ENCODE results near the gene TTC7B. TPM values are rescaled to one million over a fixed set of nuclear protein-coding genes. Genes with fewer than 3 reads are reported as not detected.

The TTC7B gene
- total and polyA plus RNA-seq, 2 of the 8 experiments (the other 6 are each of a cell fraction or from before 2014, with no cell fraction given): 23.7 to 34.0 TPM

- ChIA-PET POLR2A (ENCODE audit: partially characterized antibody) (interaction anchor here (1.0 kb wide), 1 partner anchor 13 kb away, joined by 3 read pairs; no protein-coding TSS in a partner anchor), CTCF (ENCODE audit: partially characterized antibody) (interaction anchor here (0.9 to 1.6 kb wide), 8 partner anchors 18 to 121 kb away, joined by 3 to 7 read pairs (median 3); no protein-coding TSS in a partner anchor)
- Histone ChIP-seq H3K79me1 (ENCODE audit: low read depth, low read length) (no peaks in the 10 kb centered on the region), H3K4me3 (ENCODE audit: extremely low read depth in 1 of 4, insufficient read depth in 2 of 4, low read depth in 3 of 4, low read length in 4 of 4) (no peak overlapping the region), H3K23ac (ENCODE audit: insufficient read length) (no peak overlapping the region), H3K36me3 (ENCODE audit: control insufficient read depth in 2 of 4, insufficient read depth in 4 of 4, low read length in 3 of 4) (no peaks in the 10 kb centered on the region), H4K91ac (replicated peaks; ENCODE audit: insufficient read length, low read length) (peak overlapping the region; percentile 32), H3K27ac (ENCODE audit: low read depth, low read length) (no peak overlapping the region), H3K4ac (replicated peaks; ENCODE audit: insufficient read length, low read depth, low read length) (no peak overlapping the region), H2AFZ (ENCODE audit: low read length) (no peak overlapping the region), H3K56ac (replicated peaks; ENCODE audit: insufficient read length, low read depth, low read length) (no peak overlapping the region), H2BK5ac (ENCODE audit: low read depth, low read length) (no peak overlapping the region), H3K9me3 (ENCODE audit: insufficient read depth in 2 of 2, low read depth in 1 of 2, low read length in 1 of 2) (no peaks in the 10 kb centered on the region), H2BK15ac (ENCODE audit: low read length) (0 out of 2 replicates have a peak overlapping the region, but pooled peaks have one; percentile 12), H3K27me3 (replicated peaks in 1 of 4; ENCODE audit: control insufficient read depth in 3 of 4, extremely low read depth in 1 of 4, insufficient read depth in 3 of 4, low read length in 3 of 4) (no peaks in the 10 kb centered on the region), H3K14ac (ENCODE audit: insufficient read length) (no peak overlapping the region), H3K18ac (ENCODE audit: extremely low read depth, low read length) (no peak overlapping the region), H3K23me2 (ENCODE audit: low read depth, low read length) (no peaks in the 10 kb centered on the region), H3K4me1 (replicated peaks in 1 of 4; ENCODE audit: control insufficient read depth in 3 of 4, insufficient read depth in 4 of 4, low read length in 3 of 4) (peaks cover 3 to 23% (median 17%) of the 10 kb centered on the region in 4 experiments; a peak in 6 of 7 replicates), H2BK120ac (replicated peaks; ENCODE audit: low read depth, low read length) (no peak overlapping the region), H2AK5ac (ENCODE audit: low read depth, low read length) (peak overlapping the region; percentile 54; the same call in 1 of the 2 replicates), H3K79me2 (ENCODE audit: control insufficient read depth in 1 of 2, insufficient read depth in 2 of 2, low read length in 2 of 2) (no peaks in the 10 kb centered on the region), H4K20me1 (replicated peaks in 1 of 2; ENCODE audit: control insufficient read depth in 1 of 2, insufficient read depth in 2 of 2, low read length in 2 of 2) (no peaks in the 10 kb centered on the region), H3K4me2 (ENCODE audit: insufficient read depth in 1 of 2, low read depth in 2 of 2, low read length in 2 of 2) (no peak overlapping the region), H4K5ac (ENCODE audit: insufficient read length, low read depth, low read length) (no peak overlapping the region), H2BK12ac (ENCODE audit: low read depth, low read length) (peak overlapping the region; percentile 86; the same call in 1 of the 2 replicates), H4K8ac (ENCODE audit: extremely low read depth, insufficient read depth, low read length) (peak overlapping the region; percentile 20; the same call in 1 of the 2 replicates), H2BK20ac (ENCODE audit: low read length) (no peak overlapping the region), H3K9ac (replicated peaks in 1 of 4; ENCODE audit: extremely low read depth in 1 of 4, low read depth in 3 of 4, low read length in 3 of 4) (no peak overlapping the region)
- TF ChIP-seq SRF (IDR thresholded peaks at IDR 0.05; ENCODE audit: low read depth, low read length) (no peak), CTBP2 (IDR thresholded peaks at IDR 0.05; ENCODE audit: borderline replicate concordance, insufficient read depth, insufficient read length, low read length) (no peak), RAD21 (IDR thresholded peaks at IDR 0.05 in 1 of 2, conservative IDR thresholded peaks at IDR 0.05 in 1 of 2; ENCODE audit: low read depth in 2 of 2, low read length in 2 of 2) (no peak), SP4 (IDR thresholded peaks at IDR 0.05; ENCODE audit: low read length) (no peak), SIN3A (conservative IDR thresholded peaks at IDR 0.05 in 1 of 2, IDR thresholded peaks at IDR 0.05 in 1 of 2; ENCODE audit: low read depth in 1 of 2, low read length in 2 of 2) (no peak)
- TF ChIP-seq, protein P1, sequence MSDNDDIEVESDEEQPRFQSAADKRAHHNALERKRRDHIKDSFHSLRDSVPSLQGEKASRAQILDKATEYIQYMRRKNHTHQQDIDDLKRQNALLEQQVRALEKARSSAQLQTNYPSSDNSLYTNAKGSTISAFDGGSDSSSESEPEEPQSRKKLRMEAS (IDR thresholded peaks at IDR 0.05): no peak
- WGBS, 2 experiments (ENCODE audit: extremely low coverage in 1 of 2, insufficient coverage in 1 of 2, insufficient read length in 1 of 2, insufficient replicate concordance in 2 of 2, low coverage in 1 of 2, low lambda C conversion rate in 2 of 2, missing lambda C conversion rate in 1 of 2): 89% methylated on average over 12 of the region's 12 CpGs; no CpG with 5 or more reads in 1 of the 2 experiments
- DNase-seq (ENCODE audit: low read depth in 1 of 2, low spot score in 2 of 2) (no peak), FAIRE-seq (no peak)
These were observed 215.6 kb downstream of the TTC7B start for GRCh38 chr14:90600619-90601018.
